SK-N-SH (cell line): ENCODE measurements around the gene ZFP57. TPM values are rescaled to one million over a fixed set of nuclear protein-coding genes. Genes with fewer than 3 reads are reported as not detected.

Experiments used
- CTCF ChIA-PET: fragments of 300-600, 350-600 bp; formaldehyde crosslinking; extraction: SDS; loops from one replicate; lab custom pipeline; 2021; lab: Yijun Ruan, JAX
- POLR2A ChIA-PET: fragments of 350-600 bp; sonication (Branson Sonifier 250); formaldehyde crosslinking; extraction: SDS; loops from one replicate; lab custom pipeline; 2020; ENCODE audit warnings: antibody characterized with exemption, inconsistent platforms; lab: Yijun Ruan, JAX
- DNase-seq: peaks from one replicate; pipeline ENCODE4 v3.0.0; 2012
- H2AFZ ChIP-seq: fragments of 200-600 bp; sonication (generic); 2 replicates; pipeline ENCODE4 v1.8.1; 2016; ENCODE audit warnings: antibody characterized with exemption, mild to moderate bottlenecking, low read depth
- H3F3A ChIP-seq: fragments of 200-600 bp; sonication (generic); replicated peaks from 2 replicates; pipeline ENCODE3; 2016; ENCODE audit warnings: antibody characterized with exemption, mild to moderate bottlenecking; ENCODE audit not compliant: insufficient read depth
- H3K27ac ChIP-seq, 2 experiments: fragments of 200-500 bp in 1 of 2; fragments of 200-600 bp in 1 of 2; sonication (Bioruptor generic) in 1 of 2; sonication (generic), shearing (Covaris generic) in 1 of 2; 2 replicates each; pipeline versions ENCODE4 v1.5.1 to v1.6.1; 2014 to 2016; ENCODE audit warnings: low read depth in 2 of 2, inconsistent platforms in 1 of 2, low read length in 1 of 2, mild to moderate bottlenecking in 1 of 2, mixed read lengths in 1 of 2
- H3K27me3 ChIP-seq: fragments of 200-600 bp; sonication (generic), shearing (Covaris generic); 2 replicates; pipeline ENCODE4 v1.6.1; 2016; ENCODE audit warnings: mixed run types; ENCODE audit not compliant: insufficient read depth
- H3K36me3 ChIP-seq, 2 experiments: fragments of 200-500 bp in 1 of 2; fragments of 200-600 bp in 1 of 2; sonication (Bioruptor generic) in 1 of 2; sonication (generic) in 1 of 2; replicated peaks in 1 of 2; 2 replicates each; pipeline versions ENCODE3 to v1.5.1; 2014 to 2016; ENCODE audit warnings: low read length in 1 of 2, mild to moderate bottlenecking in 1 of 2; ENCODE audit not compliant: insufficient read depth in 2 of 2, control insufficient read depth in 1 of 2
- H3K4me1 ChIP-seq, 2 experiments: fragments of 200-500 bp in 1 of 2; fragments of 200-600 bp in 1 of 2; sonication (Bioruptor generic) in 1 of 2; sonication (generic), shearing (Covaris generic) in 1 of 2; 2 replicates each; pipeline versions ENCODE4 v1.5.1 to v1.6.1; 2014 to 2016; ENCODE audit warnings: low read depth in 1 of 2, low read length in 1 of 2, mixed run types in 1 of 2; ENCODE audit not compliant: insufficient read depth in 2 of 2, control insufficient read depth in 1 of 2
- H3K4me2 ChIP-seq: fragments of 200-600 bp; sonication (generic), shearing (Covaris generic); 2 replicates; pipeline ENCODE4 v1.6.1; 2017; ENCODE audit warnings: mixed run types
- H3K4me3 ChIP-seq, 2 experiments: fragments of 200-500 bp in 1 of 2; fragments of 200-600 bp in 1 of 2; sonication (Bioruptor generic) in 1 of 2; sonication (generic), shearing (Covaris generic) in 1 of 2; 2 replicates each; pipeline versions ENCODE4 v1.5.1 to v1.8.1; 2014 to 2016; ENCODE audit warnings: low read depth in 2 of 2, inconsistent platforms in 1 of 2, low read length in 1 of 2, mild to moderate bottlenecking in 1 of 2, mixed read lengths in 1 of 2, moderate library complexity in 1 of 2
- H3K79me2 ChIP-seq: fragments of 200-600 bp; sonication (generic); 2 replicates; pipeline ENCODE4 v1.8.1; 2017; ENCODE audit warnings: mild to moderate bottlenecking; ENCODE audit not compliant: insufficient read depth
- H3K9ac ChIP-seq: fragments of 200-600 bp; sonication (generic); 2 replicates; pipeline ENCODE4 v1.6.1; 2017; ENCODE audit warnings: mixed run types
- H3K9me2 ChIP-seq: fragments of 200-600 bp; sonication (generic); 2 replicates; pipeline ENCODE4 v1.6.1; 2017; ENCODE audit warnings: mixed run types
- H3K9me3 ChIP-seq: fragments of 200-600 bp; sonication (generic); 2 replicates; pipeline ENCODE4 v1.6.1; 2017; ENCODE audit warnings: mixed run types, mild to moderate bottlenecking, moderate library complexity
- H4K20me1 ChIP-seq: fragments of 200-600 bp; sonication (generic); 2 replicates; pipeline ENCODE4 v1.6.1; 2017; ENCODE audit warnings: mild to moderate bottlenecking, mixed run types; ENCODE audit not compliant: insufficient read depth
- ELF1 ChIP-seq: IDR thresholded peaks from 2 replicates; pipeline ENCODE4 v1.4.0; 2012
- EP300 ChIP-seq, 2 experiments: IDR thresholded peaks; 2 replicates each; pipeline versions ENCODE4 v1.4.0 to v1.6.1; 2012; ENCODE audit warnings: borderline replicate concordance in 1 of 2, low read depth in 1 of 2, low read length in 1 of 2
- FOSL2 ChIP-seq: IDR thresholded peaks from 2 replicates; pipeline ENCODE4 v1.4.0; 2012; ENCODE audit warnings: low read depth, mild to moderate bottlenecking, moderate library complexity, borderline replicate concordance
- FOXJ3 ChIP-seq: sonication (generic); formaldehyde crosslinking; IDR thresholded peaks from 2 replicates; pipeline ENCODE4 v1.5.1; 2020; ENCODE audit warnings: mild to moderate bottlenecking, missing genetic modification reagents
- FOXM1 ChIP-seq: IDR thresholded peaks from 2 replicates; pipeline ENCODE4 v1.4.0; 2012; ENCODE audit warnings: low read depth, mild to moderate bottlenecking
- GABPA ChIP-seq: IDR thresholded peaks from 2 replicates; pipeline ENCODE4 v1.4.0; 2012; ENCODE audit warnings: low read depth, mild to moderate bottlenecking
- GATA2 ChIP-seq: sonication (generic); formaldehyde crosslinking; IDR thresholded peaks from 2 replicates; pipeline ENCODE4 v1.5.0; 2020; ENCODE audit warnings: mild to moderate bottlenecking, missing genetic modification reagents
- MEF2A ChIP-seq: IDR thresholded peaks from 2 replicates; pipeline ENCODE4 v1.4.0; 2012; ENCODE audit warnings: low read depth, borderline replicate concordance
- MXI1 ChIP-seq: IDR thresholded peaks from 2 replicates; pipeline ENCODE4 v1.6.1; 2012; ENCODE audit warnings: mild to moderate bottlenecking, low read depth, low read length, improper control_type of control experiment
- NFIC ChIP-seq: IDR thresholded peaks from 2 replicates; pipeline ENCODE4 v1.4.0; 2012; ENCODE audit warnings: borderline replicate concordance
- PBX3 ChIP-seq: IDR thresholded peaks from 2 replicates; pipeline ENCODE4; 2012
- RCOR1 ChIP-seq: fragments of 150-350 bp; IDR thresholded peaks from 2 replicates; pipeline ENCODE4 v1.6.1; 2017; ENCODE audit warnings: antibody characterized with exemption, low read length
- RFX5 ChIP-seq: IDR thresholded peaks from 2 replicates; pipeline ENCODE4 v1.6.1; 2012; ENCODE audit warnings: mild to moderate bottlenecking, improper control_type of control experiment, low read length
- RXRA ChIP-seq: IDR thresholded peaks from 2 replicates; pipeline ENCODE4 v1.4.0; 2012; ENCODE audit warnings: low read depth, mild to moderate bottlenecking, borderline replicate concordance
- SIN3A ChIP-seq: IDR thresholded peaks from 2 replicates; pipeline ENCODE4 v1.6.1; 2012; ENCODE audit warnings: low read depth, mild to moderate bottlenecking, low read length, moderate library complexity, borderline replicate concordance
- TCF12 ChIP-seq: IDR thresholded peaks from 2 replicates; pipeline ENCODE4 v1.4.0; 2012
- TEAD4 ChIP-seq: IDR thresholded peaks from 2 replicates; pipeline ENCODE4 v1.4.0; 2012; ENCODE audit warnings: mild to moderate bottlenecking, borderline replicate concordance; ENCODE audit not compliant: insufficient read depth
- YY1 ChIP-seq: IDR thresholded peaks from 2 replicates; pipeline ENCODE4 v1.4.0; 2012; ENCODE audit warnings: low read depth, mild to moderate bottlenecking
- WGBS: methylation state at CpG from one replicate; pipeline ENCODE4 v1.1.6; 2017; ENCODE audit warnings: low lambda C conversion rate; 5-methylcytosine and 5-hydroxymethylcytosine counted together
- polyA plus RNA-seq, 3 experiments: library from polyadenylated mRNA; depleted of rRNA; stranded (reverse); fragments of >200 nt; gene quantifications; 2 replicates each; pipeline ENCODE4 v1.2.3, GENCODE V29; 2012
- TF ChIP-seq, protein P1 (sequence below): fragments of 200-600 bp; sonication (generic); IDR thresholded peaks from 2 replicates; pipeline ENCODE4 v1.6.1; 2017; ENCODE audit warnings: antibody characterized with exemption, mild to moderate bottlenecking, moderate library complexity
- TF ChIP-seq, protein P2 (sequence below): IDR thresholded peaks from 2 replicates; pipeline ENCODE4 v1.4.0; 2012; ENCODE audit warnings: low read depth, borderline replicate concordance

ZFP57 gene
- polyA plus RNA-seq, 1 of the 3 experiments (the other 2 are of a cell fraction): not detected

DNA sequence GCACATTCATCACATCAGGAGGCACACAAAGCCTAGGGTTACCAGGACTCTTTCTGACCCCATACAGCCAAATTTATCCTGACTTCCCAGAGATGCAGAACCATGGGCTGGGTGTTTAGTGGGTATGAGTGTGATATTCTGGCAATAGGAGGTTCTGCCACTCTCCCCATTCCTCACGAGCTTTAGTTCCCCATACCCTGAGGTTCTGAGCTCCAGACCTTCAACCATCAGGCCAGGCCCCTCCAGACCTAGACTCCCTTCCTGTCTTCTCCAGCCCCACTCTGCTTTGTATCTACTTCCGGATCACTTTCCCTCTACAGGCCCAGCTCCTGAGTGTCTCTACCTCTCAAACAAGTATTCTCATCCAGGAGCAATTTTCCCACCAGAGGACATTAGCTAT lies 46.7 kb upstream of the ZFP57 start:
- Histone ChIP-seq H4K20me1 (no peaks in the 10 kb centered on the region), H3K27ac (no peak overlapping the region), H3K9me2 (no peaks in the 10 kb centered on the region), H3K27me3 (peaks cover 40% of the 10 kb centered on the region; the same call in 1 of the 2 replicates), H3K4me1 (no peaks in the 10 kb centered on the region; a peak in 1 of 4 replicates), H3K36me3 (no peaks in the 10 kb centered on the region), H3K79me2 (no peaks in the 10 kb centered on the region), H3K9me3 (no peaks in the 10 kb centered on the region), H2AFZ (no peak overlapping the region), H3K9ac (no peak overlapping the region), H3K4me3 (no peak overlapping the region), H3F3A (no peaks in the 10 kb centered on the region), H3K4me2 (no peak overlapping the region)
- ChIA-PET POLR2A (no interaction called here), CTCF (interaction anchor here (1.7 to 4.2 kb wide), 2 partner anchors 10 to 404 kb away, joined by 4 to 21 read pairs; no protein-coding TSS in a partner anchor)
- TF ChIP-seq PBX3 (no peak), ELF1 (no peak), MEF2A (no peak), RCOR1 (no peak), RFX5 (no peak), GATA2 (CRISPR knock-in tag) (no peak), FOXM1 (no peak), SIN3A (no peak), FOXJ3 (CRISPR knock-in tag) (no peak), FOSL2 (no peak), NFIC (no peak), RXRA (no peak), GABPA (no peak), EP300 (IDR thresholded peaks at IDR 0.05; ENCODE audit: borderline replicate concordance in 1 of 2, low read depth in 1 of 2, low read length in 1 of 2) (no peak), TEAD4 (no peak), MXI1 (no peak), YY1 (no peak), TCF12 (no peak)
- TF ChIP-seq, protein P1, sequence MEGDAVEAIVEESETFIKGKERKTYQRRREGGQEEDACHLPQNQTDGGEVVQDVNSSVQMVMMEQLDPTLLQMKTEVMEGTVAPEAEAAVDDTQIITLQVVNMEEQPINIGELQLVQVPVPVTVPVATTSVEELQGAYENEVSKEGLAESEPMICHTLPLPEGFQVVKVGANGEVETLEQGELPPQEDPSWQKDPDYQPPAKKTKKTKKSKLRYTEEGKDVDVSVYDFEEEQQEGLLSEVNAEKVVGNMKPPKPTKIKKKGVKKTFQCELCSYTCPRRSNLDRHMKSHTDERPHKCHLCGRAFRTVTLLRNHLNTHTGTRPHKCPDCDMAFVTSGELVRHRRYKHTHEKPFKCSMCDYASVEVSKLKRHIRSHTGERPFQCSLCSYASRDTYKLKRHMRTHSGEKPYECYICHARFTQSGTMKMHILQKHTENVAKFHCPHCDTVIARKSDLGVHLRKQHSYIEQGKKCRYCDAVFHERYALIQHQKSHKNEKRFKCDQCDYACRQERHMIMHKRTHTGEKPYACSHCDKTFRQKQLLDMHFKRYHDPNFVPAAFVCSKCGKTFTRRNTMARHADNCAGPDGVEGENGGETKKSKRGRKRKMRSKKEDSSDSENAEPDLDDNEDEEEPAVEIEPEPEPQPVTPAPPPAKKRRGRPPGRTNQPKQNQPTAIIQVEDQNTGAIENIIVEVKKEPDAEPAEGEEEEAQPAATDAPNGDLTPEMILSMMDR: no peak
- TF ChIP-seq, protein P2, sequence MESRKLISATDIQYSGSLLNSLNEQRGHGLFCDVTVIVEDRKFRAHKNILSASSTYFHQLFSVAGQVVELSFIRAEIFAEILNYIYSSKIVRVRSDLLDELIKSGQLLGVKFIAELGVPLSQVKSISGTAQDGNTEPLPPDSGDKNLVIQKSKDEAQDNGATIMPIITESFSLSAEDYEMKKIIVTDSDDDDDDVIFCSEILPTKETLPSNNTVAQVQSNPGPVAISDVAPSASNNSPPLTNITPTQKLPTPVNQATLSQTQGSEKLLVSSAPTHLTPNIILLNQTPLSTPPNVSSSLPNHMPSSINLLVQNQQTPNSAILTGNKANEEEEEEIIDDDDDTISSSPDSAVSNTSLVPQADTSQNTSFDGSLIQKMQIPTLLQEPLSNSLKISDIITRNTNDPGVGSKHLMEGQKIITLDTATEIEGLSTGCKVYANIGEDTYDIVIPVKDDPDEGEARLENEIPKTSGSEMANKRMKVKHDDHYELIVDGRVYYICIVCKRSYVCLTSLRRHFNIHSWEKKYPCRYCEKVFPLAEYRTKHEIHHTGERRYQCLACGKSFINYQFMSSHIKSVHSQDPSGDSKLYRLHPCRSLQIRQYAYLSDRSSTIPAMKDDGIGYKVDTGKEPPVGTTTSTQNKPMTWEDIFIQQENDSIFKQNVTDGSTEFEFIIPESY: no peak
- DNase-seq: no peak
- WGBS: 7% methylated on average over 2 of the region's 2 CpGs
